Measurements from ENCODE around the gene HELLS. TPM values are rescaled to one million over a fixed set of nuclear protein-coding genes. Genes with fewer than 3 reads are reported as not detected.
"Not testable (repeated sequence)": the region's sequence is repeated elsewhere in the genome, so short reads cannot be mapped to it uniquely, and the experiment has no call there.

HELLS gene
- total RNA-seq, 1 donor from 2014 or later, result 14.7 TPM

DNA sequence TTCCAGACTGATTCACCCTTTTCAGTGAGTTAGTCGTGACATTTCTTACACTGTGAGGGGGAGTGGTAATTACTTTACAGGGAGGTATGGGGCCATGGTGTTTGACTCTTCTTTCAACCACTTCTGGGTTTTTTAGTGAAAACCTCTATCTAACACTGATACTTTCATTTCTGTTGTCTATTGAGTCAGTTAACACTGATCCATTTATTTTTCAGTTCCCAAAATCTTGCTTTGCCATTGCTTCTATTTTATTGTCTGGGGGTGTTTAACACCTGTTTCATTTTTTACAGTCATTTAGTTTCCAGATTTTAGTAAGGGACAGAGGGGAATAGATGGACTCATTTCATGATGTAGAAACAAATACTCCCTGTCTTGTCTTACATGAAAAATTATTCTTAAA is 61.5 kb downstream of the HELLS start:
- no peak for DNase-seq (ENCODE audit: low spot score)

DNA sequence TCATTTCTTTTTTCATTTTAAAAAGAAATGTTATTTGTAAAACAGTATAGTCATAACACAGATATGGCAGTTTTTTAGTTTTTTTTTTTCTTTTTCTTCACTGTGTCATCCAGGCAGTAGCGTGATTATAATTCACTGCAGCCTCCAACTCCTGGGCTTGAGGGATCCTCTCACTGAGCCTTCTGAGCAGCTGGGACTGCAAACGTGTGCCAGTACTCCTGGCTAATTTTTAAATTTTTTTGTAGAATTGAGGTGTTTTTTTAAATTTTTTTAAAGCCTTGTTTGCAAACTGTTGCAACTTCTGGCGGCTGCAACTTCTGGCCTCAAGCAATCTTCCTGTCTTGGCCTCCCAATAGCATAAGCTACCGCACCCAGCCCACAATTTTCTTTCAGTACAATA is 63.0 kb downstream of the HELLS start:
- DNase-seq (ENCODE audit: low spot score), result no peak

DNA sequence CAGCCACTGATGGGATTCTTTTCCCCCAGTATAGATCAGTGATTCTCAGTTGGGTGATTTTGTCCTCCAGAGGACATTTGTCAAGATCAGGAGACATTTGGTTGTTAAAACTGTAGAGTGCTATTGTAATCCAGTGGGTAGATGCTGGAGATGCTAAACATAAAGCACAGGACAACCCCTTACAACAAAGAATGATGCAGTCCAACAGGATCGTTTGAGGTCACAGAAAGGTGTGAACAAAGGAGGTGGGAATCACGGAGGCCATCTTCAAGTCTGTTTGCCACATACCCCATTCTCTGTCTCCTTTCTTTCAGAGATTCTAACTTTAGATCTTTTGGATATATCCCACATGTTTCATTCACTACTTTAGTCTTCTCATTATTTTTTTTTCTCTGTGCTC is 69.0 kb downstream of the HELLS start:
- DNase-seq (ENCODE audit: low spot score), result no peak

DNA sequence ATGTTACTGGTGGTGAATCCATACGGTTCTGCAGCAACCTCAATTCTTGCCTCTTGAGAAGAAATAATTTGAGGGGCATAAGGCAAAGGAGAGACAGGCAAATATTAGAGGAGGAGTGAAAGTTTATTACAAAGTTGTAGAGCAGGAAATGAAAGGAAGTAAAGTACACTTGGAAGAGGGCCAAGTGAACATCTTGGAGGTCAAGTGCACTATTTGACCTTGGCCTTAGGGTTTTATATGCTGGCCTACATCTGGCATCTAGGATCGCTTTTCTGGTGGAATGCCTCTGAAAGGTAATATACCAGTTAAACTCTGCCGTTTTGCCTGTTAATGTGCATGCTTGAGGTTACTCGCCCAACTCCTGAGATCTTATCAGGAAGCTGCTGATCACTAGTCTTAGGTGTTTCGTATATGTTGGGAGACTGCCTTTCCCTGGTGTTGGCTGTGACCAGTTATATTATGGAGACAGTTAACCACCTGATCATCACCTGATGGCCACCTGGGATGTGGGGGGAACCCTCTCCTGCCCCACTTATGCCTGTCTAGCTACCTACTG is 71.9 kb downstream of the HELLS start:
- DNase-seq (ENCODE audit: low spot score), result no peak

DNA sequence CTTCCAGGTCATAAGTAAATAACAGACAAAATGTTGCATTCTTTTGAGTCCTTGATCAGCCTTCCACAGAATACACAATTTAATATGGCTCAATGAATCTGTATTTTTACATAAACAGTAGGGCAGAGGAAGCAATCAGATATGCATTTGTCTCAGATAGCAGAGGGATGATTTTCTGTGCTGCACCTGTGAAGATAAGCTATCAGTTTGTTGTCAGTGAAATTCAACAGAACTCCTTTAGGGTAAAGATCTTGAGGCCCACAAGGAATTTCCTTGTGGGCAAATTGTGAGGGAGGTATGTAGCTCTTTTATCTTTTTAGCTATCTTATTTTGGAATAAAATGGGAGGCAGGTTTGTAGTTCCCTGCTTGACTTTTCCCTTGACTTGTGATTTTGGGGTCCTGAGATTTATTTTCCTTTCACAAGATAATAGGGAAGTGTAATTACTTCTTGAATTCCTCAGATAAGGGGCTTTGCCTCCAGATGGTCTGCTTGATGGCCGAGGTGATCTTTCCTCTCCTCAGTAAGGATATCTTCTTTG is 77.1 kb downstream of the HELLS start:
- no peak for DNase-seq (ENCODE audit: low spot score)

DNA sequence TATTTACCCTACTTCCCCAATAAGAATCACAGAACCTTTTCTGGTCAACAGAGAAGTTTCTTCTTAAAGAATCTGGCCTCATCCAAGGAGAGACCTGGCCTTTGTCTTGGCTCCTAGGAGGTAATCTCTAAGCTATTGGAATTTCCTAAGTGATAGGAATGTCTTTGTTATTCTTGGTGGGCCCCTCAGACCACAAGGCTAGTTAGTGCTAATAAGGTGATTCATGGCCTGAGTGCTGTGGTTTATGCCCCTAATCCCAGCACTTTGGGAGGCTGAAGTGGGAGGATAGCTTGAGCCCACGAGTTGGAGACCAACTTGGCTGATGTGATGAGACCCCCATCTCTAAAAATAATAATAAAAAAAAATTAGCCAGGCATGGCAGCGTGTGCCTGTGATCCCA is 78.0 kb downstream of the HELLS start:
- DNase-seq (ENCODE audit: low spot score), result no peak

DNA sequence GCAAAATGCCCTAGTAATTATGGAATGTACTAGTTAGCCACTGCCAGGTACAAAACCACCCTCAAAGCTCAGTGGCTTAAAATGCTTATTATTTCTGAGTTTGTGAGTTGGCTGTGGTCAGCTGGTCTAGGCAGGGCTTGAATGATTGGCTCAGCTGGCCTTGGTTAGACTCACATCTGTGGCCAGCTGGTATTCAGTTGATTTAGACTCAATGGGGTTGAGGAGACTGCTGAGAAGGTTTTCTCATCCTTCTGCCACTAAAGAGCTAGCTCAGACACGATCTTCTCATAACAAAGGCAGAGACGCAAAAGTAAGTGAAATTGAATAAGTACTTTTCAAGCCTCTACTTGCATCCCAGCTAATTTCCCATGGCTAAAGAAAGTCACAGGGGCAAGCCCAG is 80.9 kb downstream of the HELLS start:
- no peak for DNase-seq (ENCODE audit: low spot score)

DNA sequence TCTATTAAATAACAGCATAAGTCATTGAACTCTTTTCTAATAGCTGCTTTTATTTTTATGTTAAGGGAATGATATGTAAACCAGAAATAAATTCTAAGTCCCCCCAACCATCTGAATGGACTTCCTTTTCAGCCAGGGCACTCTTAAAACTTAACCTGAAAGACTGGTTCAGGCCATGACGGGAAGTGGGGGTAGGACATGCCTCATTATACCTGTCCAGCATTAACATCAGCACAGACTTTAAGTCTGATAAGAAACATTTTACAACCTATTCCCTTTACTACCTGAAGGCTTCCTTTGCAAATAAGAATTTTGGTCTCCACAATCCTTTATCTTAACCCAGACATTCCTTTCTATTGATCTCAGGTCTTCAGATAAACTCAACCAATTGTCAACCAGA is 81.9 kb downstream of the HELLS start:
- DNase-seq (ENCODE audit: low spot score), result no peak

DNA sequence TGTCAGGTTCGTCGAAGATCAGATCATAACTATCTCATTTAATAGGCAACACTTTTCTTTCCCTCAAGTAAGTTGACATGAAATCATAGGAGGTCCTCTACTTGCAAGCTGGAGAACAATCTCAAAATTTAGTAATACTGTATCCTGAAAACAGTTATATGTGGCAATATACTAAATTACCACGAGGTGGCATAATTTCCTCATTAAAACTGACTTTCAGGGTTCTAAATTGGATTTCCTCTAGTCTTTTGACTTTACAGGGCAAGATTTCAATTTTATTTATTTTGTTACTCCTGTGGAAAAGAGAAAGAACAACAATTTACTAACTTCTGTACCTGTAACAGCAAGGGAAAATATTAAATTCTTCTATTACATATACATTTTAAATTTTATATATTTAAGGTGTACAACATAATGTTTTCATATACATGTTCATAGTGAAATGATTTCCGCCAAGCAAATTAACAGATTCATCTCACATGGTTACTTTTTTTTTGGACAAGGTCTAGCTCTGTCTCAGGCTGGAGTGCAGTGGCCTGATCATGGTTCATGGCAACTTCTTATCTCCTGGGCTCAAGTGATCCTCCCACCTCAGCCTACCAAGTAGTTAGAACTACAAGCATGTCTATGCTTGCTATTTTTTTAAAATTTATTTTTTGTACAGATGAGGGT is 84.6 kb downstream of the HELLS start:
- DNase-seq (ENCODE audit: low spot score), result peak; percentile 19

DNA sequence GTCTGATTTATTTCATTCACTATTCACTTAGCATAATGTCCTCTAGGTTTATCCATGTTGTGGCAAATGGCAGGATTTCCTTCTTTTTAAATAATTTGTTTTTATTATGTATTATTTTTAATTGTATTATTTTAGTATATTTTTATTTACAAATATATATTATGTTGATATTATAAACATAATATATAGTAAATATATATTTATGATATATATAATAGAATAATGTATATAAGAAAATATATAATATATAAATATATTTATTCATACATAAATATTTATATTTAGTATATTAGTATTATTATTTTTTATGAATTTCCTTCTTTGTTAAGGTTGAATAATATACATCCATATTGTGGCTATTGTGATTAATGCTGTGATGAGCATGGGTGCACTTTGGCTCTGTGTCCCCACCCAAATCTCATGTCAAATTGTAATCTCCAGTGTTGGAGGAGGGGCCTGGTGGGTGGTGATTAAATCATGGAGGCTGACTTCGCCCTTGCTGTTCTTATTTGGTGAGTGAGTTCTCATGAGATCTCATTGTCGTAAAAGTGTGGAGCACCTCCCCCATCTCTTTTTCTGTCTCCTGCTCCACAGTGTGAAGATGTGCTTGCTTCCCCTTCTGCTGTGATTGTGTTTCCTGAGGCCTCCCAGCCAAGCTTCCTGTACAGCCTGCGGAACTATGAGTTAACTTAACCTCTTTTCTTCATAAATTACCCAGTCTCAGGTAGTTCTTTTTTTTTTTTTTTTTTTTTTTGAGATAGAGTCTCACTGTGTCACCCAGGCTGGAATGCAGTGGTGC is 85.7 kb downstream of the HELLS start:
- DNase-seq (ENCODE audit: low spot score), result no peak

DNA sequence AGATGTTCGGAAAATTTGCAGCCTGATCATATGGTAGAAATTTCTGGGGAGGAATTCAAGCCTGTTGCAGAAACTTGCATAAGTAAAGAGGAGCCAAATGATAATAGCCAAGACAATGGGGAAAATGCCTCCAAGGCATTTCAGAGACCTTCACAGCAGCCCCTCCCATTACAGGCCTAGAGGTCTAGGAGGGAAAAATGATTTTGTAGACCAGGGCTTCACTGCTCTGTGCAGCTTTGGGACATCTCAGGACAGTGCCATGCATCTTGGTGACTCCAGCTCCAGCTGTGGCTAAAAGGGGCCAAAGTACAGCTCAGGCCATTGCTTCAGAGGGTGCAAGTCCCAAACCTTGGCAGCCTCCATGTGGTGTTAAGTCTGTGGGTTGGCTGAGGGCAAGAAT is 87.4 kb downstream of the HELLS start:
- DNase-seq (ENCODE audit: low spot score), result no peak

DNA sequence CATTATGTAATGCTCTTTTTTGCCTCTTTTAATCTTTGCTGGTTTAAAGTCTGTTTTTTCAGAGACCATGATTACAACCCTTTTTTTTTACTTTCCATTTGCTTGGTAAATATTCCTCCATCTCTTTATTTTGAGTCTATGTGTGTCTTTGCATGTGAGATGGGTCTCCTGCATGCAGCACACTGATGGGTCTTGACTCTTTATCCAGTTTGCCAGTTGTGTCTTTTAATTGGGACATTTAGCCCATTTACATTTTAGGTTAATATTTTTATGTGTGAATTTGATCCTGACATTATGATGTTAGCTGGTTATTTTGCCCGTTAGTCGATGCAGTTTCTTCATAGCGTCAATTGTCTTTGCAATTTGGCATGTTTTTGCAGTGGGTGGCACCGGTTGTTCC is 92.5 kb downstream of the HELLS start:
- not testable (repeated sequence) for DNase-seq (ENCODE audit: low spot score)

DNA sequence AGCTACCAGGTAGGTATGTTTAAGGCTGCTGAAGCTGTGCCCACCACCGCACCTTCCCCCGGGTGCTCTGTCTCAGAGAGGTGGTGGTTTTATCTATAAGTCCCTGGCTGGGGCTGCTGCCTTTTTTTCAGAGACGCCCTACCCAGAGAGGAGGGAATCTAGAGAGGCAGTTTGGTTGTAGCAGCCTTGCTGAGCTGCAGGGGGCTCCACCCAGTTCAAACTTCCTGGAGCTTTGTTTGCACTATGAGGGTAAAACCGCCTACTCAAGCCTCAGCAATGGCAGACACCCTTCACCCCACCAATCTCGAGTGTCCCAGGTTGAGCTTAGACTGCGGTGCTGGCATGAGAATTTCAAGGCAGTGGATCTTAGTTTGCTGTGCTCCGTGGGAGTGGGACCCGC is 94.3 kb downstream of the HELLS start:
- DNase-seq (ENCODE audit: low spot score), result no peak

DNA sequence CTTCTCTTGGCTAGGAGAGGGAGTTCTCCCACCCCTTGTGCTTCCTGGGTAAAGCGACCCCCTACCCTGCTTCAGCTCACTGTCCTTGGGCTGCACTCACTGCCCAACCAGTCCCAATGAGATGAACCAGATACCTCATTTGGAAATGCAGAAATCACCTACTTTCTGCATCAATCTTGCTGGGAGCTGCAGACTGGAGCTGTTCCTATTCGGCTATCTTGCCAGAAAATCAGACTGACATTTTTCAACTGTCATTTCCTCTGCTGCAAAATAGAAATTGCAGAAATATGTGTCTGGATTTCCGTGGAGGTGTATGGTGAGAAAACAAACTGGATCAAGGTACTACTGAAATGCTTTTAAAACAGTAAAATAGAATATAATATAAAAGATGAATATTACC is 95.0 kb downstream of the HELLS start:
- DNase-seq (ENCODE audit: low spot score), result no peak

DNA sequence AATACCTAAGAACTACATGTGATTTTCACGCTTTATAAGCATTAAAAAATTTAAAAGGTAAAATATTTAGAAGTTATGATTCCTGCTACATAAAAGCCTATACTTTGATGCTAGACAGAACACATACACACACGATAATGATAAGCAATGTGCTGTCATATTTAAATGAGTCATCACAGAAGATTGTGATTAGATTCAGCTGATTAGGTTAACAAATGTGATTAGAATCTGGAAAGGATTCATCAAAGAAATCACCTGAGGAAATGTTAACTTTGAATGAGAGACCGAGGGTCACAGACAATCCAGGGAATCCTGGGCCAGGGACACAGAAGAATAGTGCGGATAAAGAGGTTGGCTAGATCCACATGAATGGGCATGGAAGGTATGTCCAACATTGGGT is 95.9 kb downstream of the HELLS start:
- peak; percentile 17 for DNase-seq (ENCODE audit: low spot score)

DNA sequence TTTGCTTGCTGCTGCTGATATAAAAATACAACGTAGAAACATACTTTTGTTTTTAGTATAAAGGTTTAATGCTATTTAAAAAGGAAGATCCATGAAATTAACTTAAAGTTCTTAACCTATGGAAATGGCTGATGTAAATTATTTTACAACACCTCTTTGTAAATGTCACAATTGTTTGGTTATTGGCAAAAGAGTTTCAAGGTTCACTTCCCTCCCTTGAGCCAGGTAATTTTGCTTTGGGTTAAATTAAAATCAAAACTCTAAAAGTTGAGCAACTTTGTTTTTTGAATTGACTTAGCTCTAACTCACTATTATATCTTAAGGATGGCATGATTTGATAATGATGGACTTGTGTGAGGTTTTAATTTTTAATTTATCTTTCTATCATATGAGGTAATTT is 98.8 kb downstream of the HELLS start:
- no peak for DNase-seq (ENCODE audit: low spot score)

DNA sequence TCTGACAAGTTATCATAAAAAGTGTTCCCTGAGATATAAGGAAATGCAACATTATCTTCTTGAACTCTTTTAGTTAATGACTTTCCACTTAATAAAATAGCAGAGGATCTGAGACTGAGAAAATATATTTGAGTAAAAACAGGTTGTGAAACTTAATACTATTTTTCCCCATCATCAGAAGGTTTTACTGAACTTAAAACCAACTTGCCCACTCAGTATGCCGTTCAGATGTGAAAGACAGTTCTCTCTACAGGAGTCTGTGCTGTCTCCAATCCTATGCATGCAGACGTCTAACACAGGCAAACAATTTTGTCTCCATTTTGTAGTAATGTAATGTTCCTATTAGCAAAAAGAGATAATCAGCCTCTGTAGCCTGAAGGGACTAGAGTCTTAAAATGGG is 99.7 kb downstream of the HELLS start:
- DNase-seq (ENCODE audit: low spot score), result no peak

Other genes with a start within 250 kb of the HELLS start
- gene NOC3L, start 182.8 kb upstream of the HELLS start, total RNA-seq (ENCODE audit: insufficient read depth, low replicate concordance), result 14.2 TPM
- 44.5 TPM for gene TBC1D12, start 143.2 kb upstream of the HELLS start, total RNA-seq (ENCODE audit: insufficient read depth, low replicate concordance)
- gene CYP2C18, start 137.9 kb downstream of the HELLS start, total RNA-seq (ENCODE audit: insufficient read depth, low replicate concordance), result 1.9 TPM
- gene CYP2C19, start 216.9 kb downstream of the HELLS start, total RNA-seq (ENCODE audit: insufficient read depth, low replicate concordance), result 6.3 TPM